HG03280 (cell line): ENCODE measurements around the gene TENM3.

Experiments used
- ATAC-seq: cut with Tn5 transposase; IDR thresholded peaks from one replicate; pipeline ENCODE4 v1.9.1; 2021; ENCODE audit warnings: mild to moderate bottlenecking, moderate library complexity; ENCODE audit not compliant: unreplicated experiment

The TENM3 gene

DNA sequence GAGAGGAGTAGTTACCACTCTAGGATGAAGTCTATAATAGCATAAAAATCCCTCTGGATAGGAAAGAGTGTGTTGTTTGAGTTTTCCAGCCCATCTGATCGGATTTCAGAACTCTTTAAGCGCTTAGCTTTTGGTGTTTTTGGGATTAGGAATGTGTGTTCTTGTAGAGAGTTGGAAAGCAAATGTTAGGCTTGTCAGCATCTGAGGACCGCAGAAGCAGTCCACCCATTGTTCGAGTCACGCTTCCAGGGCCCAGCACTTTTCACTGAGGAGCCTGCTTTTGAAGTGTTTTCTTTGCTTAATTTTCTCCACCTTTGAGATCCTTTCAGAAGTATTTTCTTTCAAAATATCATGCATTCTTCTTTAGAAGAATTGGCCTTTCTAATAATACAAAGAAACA lies 306.2 kb downstream of the TENM3 start:
- ATAC-seq: no peak

DNA sequence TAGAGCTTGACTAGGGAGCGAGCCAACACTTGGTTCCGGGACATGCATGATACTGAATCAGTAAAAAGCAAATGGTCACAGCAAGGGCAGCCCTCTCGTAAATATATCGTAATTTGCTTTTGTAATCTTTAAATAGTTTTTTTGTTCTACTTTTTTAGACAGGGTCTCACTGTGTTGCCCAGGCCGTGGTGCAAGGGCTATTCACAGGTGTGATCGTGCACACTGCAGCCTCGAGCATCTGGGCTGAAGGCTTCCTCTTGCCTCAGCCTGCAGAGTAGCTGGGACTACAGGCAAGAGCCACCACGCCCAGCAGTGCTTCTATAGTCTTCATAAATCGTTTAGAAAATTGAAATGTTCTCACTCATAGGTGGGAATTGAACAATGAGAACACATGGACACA lies 309.7 kb downstream of the TENM3 start:
- ATAC-seq: no peak

DNA sequence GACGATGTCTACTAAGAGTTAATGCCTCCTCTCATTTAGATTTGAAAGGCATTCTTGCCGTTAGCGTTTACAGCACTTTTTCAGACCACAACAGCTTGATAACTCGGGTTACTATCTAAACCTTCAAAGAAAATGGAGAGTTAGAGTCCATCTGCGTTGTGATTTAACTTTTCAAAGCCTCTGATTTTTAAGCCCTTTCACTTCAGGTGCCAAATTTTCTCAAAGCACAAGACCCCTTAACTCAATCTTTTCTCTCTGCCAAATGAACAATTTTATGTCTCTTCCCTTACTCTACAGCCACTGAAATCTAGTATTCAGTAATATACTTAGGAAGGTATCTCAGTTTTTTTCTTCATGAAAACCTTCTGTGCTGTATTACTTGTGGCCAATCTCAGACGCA lies 310.5 kb downstream of the TENM3 start:
- no peak for ATAC-seq

DNA sequence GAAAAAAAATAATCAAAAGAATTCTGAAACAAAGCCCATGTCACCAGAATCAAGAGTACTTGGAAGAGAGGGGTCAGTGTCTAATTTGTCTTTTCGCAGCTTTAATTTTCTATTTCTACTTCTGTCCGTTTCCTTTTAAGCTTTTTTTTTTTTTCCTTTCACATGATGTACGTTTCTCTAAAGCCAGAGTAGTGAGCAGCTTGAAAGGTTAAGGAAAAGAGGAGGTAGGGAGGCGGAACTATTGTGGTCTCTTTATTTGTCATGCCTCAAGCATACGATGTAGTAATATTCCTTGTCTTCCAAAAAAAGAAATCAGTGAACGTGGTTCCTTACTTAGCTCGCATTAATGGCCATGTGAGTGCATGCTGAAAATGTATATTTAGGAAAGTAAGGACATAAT lies 311.5 kb downstream of the TENM3 start:
- ATAC-seq: no peak

DNA sequence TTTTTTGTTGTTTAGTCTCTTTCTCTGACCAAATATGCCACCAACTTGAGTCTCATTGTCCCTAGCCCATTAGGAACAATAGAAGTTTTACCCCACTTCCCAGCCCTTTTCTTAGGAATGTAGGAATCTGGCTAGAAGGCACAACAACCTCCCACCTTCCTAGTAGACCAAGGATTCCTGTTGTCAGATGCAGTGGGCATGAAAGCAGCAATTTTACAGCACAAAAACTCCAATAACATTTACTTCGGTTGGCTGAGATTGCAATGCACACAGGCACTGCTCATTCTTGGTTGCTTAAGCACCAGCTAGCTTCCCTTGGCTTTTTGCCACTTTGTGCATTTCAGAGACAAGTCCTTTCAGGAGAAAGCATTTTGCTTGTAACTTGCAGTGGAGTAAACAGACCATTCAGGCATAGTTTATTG lies 312.8 kb downstream of the TENM3 start:
- no peak for ATAC-seq

DNA sequence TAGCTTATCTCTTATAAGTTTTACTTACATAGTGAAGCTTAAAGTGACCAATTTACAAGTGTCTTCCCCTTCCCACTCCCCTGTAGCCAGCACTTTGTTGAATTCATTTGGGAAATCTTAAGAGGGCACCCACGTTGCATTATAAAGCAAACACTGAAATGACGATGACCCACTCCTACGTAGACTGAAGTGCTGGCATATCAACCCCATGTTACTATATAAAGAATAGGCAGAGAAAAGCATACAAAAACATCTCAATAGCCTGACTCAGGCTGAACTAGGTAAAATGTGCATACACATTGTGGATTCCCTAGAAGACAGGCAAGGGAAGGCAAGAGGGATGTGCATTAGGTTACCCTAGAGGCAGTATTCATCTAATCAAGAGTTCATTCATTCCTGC lies 313.4 kb downstream of the TENM3 start:
- ATAC-seq: no peak

DNA sequence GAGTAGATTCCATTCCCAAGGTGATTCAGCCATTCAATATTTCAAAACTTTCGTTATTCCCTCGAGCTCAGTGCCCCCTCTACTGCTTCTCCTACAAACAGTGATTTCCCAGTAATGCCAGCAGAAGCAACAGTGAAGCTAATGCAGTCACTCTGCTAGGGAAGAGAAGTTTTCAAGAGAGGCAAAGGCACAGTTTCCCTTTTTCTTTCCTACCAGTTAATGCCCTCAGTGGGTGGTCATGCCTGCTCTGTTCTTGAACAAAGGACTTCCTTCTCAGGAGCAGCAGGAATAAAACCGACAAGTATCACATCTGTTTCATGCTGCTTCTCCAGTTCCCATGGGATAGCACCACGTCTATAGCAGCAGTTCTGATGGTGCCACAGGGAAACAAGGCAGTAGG lies 317.2 kb downstream of the TENM3 start:
- no peak for ATAC-seq

DNA sequence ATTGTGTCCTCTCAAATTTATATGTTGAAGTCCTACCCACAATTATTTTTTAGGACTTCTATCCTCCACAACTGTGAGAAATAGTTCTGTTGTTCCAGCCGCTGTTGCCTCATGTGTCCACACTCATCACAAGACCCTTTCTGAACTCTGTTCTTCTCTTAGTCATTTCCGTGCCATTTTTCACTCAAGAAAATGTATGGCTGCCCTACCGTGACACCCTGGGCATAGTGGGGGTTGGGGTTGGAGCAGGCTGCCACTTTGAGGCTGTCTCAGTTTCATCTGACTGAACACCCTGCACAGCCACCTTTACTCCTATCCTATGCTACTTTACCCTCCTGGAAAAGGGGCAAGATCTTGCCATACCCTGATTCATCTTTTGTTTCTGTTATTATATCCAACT lies 319.1 kb downstream of the TENM3 start:
- no peak for ATAC-seq

DNA sequence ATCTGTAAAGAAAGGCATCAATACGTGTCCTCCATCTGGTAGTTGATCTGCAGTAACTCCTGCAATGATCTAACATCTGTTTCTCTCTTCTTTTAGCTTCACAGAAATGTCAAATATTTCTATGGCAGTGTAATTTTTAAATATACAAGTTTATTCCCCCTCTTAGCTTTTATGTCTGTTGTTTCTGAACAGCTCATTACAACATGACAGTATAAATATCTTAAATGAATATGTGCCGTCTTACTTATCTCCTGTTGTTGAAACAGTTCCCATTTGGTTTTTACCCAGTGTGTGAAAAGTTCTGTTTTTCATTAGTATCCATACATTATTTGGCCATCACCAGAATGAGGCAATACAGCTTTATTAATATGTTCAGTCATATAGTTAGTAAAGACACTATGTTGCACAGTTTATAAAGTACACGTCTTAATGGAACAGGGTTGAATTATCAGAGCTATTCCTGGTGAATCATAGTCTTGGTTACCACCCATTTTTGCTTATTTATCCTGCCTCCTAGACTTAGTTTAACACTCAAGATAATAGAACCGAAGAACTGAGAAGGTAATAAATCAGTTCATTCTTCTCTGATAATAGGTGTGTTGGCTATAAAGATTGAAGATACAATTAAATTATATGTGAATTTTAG lies 321.6 kb downstream of the TENM3 start:
- no peak for ATAC-seq

DNA sequence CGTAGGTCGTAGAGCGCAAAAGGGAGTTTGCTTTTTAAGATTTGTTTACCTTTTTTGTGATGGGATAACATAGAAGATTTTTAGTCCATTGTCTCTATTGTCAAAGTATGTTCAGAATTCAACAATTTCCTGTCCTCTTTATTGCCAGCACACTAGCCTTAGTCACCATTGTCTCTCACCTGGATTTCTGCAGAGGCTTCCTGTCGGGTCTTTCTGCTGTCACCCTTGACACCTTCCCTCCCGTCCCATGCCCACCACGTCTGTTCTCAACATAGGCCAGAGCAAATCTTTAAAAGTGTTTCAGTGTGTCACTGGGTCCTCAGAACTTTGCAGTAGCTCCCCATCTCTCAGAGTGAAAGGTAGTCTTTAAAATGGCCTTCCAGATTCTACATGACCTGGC lies 323.9 kb downstream of the TENM3 start:
- ATAC-seq: no peak

DNA sequence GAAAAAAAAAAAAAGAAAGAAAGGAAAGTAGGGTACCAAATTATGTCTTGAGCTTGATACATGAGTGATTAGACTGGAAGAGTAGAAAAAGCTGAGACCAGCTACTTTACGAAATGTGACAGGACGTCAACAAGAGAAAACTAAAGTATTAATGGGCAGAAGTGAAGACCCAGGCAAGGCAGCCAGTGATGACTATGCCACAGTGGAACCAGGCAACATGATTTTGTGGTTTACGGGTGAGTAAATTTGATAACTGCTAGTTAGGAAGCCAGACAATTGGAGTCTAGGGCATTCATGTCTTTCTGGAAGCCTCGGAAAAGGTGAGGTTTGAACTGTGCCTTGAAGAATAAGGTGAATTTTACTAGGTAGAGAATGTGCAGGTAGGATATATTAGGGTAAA lies 326.4 kb downstream of the TENM3 start:
- ATAC-seq: no peak

DNA sequence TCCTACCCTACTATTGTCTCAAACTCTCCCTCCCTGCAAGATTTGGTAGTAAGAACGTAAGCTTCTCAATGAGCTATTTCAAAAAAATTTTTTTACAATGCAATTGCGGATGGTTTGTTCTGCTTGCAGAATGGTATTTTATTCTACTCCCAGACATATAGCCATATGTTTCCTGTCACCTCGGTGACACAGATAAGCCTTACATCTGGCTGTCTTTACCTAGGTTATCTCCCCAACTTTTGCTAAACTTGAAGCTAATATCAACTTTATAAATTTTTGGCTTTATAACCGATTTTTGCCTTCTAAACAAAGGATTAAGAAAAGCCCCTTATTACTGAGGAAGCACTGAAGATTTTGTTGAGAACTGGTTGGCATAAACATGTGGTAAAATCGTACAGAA lies 331.5 kb downstream of the TENM3 start:
- ATAC-seq: no peak

DNA sequence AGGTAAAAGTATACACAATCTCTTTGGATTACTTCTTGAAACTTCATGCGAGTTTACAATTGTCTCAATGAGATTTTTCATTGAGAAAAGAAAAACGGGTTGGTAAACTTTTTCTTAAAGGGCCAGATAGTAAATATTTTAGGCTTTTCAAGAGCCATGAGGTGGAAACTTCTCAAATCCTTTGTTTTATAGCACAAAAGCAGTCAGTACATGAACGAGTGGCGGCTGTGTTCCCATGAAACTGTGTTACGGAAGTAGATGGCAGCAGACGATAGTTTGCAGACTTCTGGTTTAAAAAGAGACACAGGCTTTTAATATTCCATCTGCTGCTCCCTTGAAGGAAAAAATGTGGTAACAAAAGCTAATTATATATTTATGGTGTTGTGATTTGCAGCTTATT lies 332.0 kb downstream of the TENM3 start:
- ATAC-seq: no peak

DNA sequence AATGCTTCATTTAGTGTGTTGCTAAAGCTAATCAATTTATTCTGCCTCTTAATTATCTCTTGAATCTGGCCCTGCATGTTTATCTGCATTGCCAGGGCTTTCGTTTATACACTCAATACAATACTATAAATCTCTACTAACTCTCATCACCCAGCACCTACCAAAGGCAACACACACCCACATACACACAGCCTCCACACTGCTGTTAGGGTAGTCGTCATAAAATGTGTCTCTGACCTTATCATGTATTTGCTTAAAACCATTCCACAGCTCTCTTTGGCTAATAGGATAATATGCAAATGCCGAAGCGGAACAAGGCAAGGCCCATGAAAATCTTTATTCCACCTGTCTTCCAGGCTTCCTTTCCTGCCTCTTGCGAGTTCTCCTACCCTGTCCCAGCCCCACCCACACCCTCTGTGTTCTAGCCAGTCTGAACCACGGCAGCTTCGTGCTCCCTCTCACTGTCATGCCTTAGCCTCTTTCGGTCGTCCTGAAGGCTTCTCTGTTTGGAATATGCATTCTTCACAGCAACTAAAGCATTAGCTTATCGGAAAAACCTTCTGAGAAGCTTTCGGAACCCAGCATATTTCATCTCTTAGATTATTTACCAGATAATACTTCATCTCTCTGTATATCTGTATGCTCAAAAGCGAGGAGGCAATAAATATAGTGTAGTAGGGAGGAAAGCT lies 333.5 kb downstream of the TENM3 start:
- no peak for ATAC-seq

DNA sequence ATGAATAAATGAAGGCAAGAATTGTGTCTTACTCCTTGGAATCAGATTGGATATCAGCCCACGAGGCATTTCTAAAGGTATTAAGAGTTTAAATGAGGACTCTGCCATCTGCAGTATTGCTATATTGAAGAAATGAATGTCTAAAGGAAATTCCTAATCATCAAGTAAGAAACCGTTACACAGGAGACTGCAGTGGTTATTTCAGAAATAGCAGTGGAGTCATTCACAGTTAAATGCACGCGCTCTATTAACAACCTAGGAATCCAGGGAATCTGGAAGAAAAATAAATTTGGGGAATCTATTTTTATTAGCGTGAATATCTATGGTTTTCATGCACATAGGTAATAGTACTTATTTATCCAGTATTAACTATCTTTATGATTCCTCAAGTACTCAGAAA lies 334.2 kb downstream of the TENM3 start:
- no peak for ATAC-seq

DNA sequence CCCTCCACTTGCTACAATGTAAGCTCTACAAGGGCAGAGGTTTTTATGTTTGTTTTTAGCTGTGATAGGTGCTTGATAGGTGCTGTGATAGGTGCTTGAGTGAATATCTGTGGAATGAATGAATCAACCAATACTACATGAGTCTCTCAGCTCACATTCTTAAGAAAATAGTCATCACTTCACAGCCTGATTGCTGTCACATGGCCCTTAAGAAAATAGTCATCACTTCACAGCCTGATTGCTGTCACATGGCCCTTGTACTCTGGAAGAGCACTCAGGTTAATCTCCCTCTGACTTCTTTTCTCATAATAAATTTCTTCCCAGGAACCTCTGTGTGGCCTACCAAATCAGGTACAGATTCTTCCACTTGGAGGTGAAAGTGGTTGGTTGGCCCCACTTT lies 335.2 kb downstream of the TENM3 start:
- ATAC-seq: no peak

DNA sequence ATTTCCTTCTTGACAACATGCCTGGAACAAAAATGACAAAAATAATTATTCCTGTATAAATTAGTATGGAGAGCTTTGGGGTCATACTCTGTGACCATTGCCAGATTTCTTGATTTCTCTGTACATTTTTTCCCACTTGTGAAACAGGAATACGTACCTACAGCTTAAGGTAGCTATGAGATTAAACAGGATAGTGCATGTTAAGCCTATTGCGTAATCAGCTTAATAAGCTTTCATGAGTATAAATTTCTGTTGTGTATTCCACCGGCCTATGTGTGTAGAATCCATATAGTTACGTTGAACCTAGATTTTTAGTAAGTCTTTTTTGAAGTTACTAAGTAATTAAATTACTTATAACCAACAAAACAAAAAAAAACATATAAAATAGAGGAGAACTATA lies 339.0 kb downstream of the TENM3 start:
- ATAC-seq: no peak

DNA sequence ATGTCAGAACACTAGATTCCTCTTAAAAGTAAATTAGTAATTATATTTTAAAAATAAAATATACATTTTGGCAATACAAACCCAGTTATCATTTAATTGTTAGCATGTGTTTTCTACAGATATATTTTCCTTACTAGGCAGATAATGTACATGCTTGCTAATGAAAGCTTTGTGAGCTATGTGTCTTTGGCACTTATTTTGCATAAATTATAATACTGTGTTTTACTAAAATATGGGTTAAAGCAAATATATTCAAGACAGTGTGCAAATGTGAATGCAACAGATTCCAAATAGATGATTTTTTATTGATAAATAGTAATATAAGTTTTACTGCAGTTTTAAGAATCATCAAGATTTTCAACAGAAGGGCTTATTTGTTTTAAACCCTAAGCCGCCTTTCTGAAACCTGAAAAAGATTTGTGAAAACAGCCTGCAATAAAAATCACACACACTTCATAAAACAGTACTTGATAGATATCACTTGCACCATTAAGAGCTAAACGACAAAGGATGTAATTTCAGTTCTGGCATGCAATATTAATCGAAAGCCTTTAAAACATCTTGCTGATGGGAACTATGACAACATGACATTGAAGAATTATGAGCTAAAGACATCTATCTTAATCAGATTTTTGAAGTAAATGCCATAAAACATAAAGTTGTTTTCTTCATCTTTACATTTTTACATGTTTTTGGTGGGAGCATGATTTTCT lies 340.7 kb downstream of the TENM3 start:
- ATAC-seq: no peak

DNA sequence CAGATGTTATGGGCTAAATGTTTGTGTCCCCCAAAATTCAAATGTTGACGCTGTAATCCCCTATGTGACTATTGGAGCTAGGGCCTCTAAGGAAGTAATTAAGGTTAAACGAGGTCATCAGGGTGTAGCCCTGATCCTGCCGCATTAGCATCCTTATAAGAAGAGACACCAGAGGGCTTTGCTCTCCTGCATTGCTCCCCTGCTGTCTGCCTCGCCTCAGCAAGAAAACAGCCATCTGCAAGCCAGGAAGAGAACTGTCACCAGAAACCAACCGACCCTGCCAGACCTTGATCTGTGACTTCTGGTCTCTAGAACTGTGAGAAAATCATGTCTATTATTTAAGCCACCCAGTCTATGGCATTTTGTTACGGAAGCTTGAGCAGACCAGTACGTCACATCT lies 342.1 kb downstream of the TENM3 start:
- no peak for ATAC-seq

DNA sequence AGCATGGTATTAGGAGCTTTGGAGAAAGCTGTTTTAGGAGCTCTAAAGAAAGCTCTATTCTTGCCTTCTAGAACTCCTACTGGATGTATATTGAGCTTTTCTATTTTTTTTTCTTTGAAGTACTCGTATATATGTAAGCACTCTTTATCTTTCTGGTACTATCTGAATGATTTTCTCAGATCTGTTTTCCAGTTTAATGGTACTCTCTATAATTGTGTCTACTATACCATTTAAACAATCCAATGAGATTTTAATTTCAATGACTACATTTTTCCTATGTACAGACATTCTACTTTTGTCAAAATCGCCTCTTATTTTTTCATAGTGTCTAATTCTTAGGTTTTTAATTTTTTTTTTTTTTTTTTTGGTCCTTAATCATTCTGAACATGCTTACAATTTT lies 345.9 kb downstream of the TENM3 start:
- ATAC-seq: no peak

DNA sequence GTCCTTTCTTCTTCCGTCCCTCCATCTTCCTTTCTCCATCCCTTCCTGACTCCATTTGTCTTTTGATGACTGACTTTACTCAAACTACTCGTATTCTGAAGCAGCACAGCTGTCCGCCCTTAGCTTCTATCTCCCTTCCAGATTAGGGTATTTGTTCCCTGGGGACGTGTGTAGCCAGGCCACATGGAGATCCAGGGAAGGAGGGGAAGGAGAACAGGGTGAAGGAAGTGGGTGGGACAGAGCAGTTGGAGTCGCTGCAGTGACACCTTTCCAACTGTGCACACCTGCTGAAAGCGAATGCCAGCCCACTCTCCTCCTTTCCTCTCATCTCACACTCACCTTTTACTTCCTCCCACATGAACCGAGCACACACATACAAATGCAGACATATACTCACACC lies 350.2 kb downstream of the TENM3 start:
- no peak for ATAC-seq

DNA sequence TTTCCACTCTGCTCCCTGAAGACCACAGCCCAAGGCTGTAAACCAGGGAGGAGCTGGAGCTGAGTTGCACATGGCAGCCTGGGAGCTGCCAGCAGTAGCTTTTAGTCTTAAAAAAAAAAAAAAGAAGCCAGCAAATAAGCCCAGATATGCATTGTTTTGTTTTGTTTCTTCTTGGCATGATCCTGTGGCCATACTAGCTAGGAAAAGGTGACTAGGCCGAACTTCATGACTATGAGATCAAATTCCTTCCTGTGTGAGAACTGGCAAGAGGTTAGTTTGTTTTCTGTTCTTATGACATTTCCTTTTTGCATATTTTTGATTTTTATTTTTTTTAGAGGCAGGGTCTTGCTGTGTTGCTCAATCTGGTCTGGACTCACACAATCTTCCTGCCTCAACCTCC lies 350.7 kb downstream of the TENM3 start:
- ATAC-seq: no peak
